ENCODE data around the gene AP5B1. TPM values are rescaled to one million over a fixed set of nuclear protein-coding genes. Genes with fewer than 3 reads are reported as not detected.

Gene AP5B1
- 4.9 and 5.5 TPM in 2 replicates for total RNA-seq

GRCh38 chr11:65780770-65781151, at the start of gene AP5B1:
Gene AP5B1 (minus strand): TSS chr11:65780976. CDS start chr11:65780591, 385 bp downstream.

GRCh38 chr11:65786786-65787636, 6.2 kb upstream of the AP5B1 start, which contains the start of gene OVOL1:
Gene OVOL1 (plus strand): TSS chr11:65787063. CDS start chr11:65787374, 311 bp downstream.

Other genes starting within 250 kb of the AP5B1 start
- gene LTBP3, start 222.6 kb downstream of the AP5B1 start, total RNA-seq: 59.5 and 86.0 TPM in 2 replicates
- gene ZNRD2, start 210.5 kb downstream of the AP5B1 start, total RNA-seq: 28.5 and 40.3 TPM in 2 replicates
- 19.4 and 22.1 TPM in 2 replicates for gene FAM89B, start 208.4 kb downstream of the AP5B1 start, total RNA-seq
- 116 and 131 TPM in 2 replicates for gene EHBP1L1, start 204.9 kb downstream of the AP5B1 start, total RNA-seq
- gene KCNK7, start 185.2 kb downstream of the AP5B1 start, total RNA-seq: 0.06 and 0.13 TPM in 2 replicates
- 23.8 and 23.9 TPM in 2 replicates for gene MAP3K11, start 166.8 kb downstream of the AP5B1 start, total RNA-seq
- 12.7 and 14.7 TPM in 2 replicates for gene PCNX3, start 165.2 kb downstream of the AP5B1 start, total RNA-seq
- gene SIPA1, start 142.9 kb downstream of the AP5B1 start, total RNA-seq: 11.9 and 13.9 TPM in 2 replicates
- 20.2 and 20.7 TPM in 2 replicates for gene RELA, start 118.1 kb downstream of the AP5B1 start, total RNA-seq
- 50.4 and 53.0 TPM in 2 replicates for gene KAT5, start 68.7 kb downstream of the AP5B1 start, total RNA-seq
- 42.2 and 42.3 TPM in 2 replicates for gene RNASEH2C, start 60.2 kb downstream of the AP5B1 start, total RNA-seq
- not detected in 2 replicates for gene OVOL1, start 6.1 kb upstream of the AP5B1 start, total RNA-seq
- 0.37 and 0.40 TPM in 2 replicates for gene SNX32, start 53.0 kb upstream of the AP5B1 start, total RNA-seq
- 1,495 and 1,569 TPM in 2 replicates for gene CFL1, start 77.2 kb upstream of the AP5B1 start, total RNA-seq
- gene MUS81, start 79.5 kb upstream of the AP5B1 start, total RNA-seq: 38.2 and 48.4 TPM in 2 replicates
- 78.6 and 82.4 TPM in 2 replicates for gene EFEMP2, start 91.8 kb upstream of the AP5B1 start, total RNA-seq
- gene CTSW, start 98.9 kb upstream of the AP5B1 start, total RNA-seq: 0.12 TPM in 1 of 2 replicates, not detected in the other
- gene FIBP, start 107.5 kb upstream of the AP5B1 start, total RNA-seq: 221 and 262 TPM in 2 replicates
- 80.3 and 83.5 TPM in 2 replicates for gene CCDC85B, start 109.7 kb upstream of the AP5B1 start, total RNA-seq
- gene FOSL1, start 119.4 kb upstream of the AP5B1 start, total RNA-seq: 24.0 and 32.9 TPM in 2 replicates
- gene C11orf68, start 138.1 kb upstream of the AP5B1 start, total RNA-seq: 25.0 and 26.1 TPM in 2 replicates
- 574 and 841 TPM in 2 replicates for gene DRAP1, start 138.4 kb upstream of the AP5B1 start, total RNA-seq
- gene TSGA10IP, start 164.5 kb upstream of the AP5B1 start, total RNA-seq: 0.13 TPM in 1 of 2 replicates, not detected in the other
- gene SART1, start 180.8 kb upstream of the AP5B1 start, total RNA-seq: 52.0 and 80.1 TPM in 2 replicates
- 32.6 and 36.8 TPM in 2 replicates for gene EIF1AD, start 221.2 kb upstream of the AP5B1 start, total RNA-seq
- 16.5 and 25.9 TPM in 2 replicates for gene BANF1, start 221.5 kb upstream of the AP5B1 start, total RNA-seq
- 3.3 and 7.6 TPM in 2 replicates for gene CST6, start 231.0 kb upstream of the AP5B1 start, total RNA-seq
- gene CATSPER1, start 245.5 kb upstream of the AP5B1 start, total RNA-seq: 0.13 and 0.19 TPM in 2 replicates

All from aortic smooth muscle cell (primary cell).